Sigmoid colon (tissue), 4 donors: ENCODE data around the gene TMED4.

Source experiments
- EP300 ChIP-seq, 4 donors: sonication (generic); formaldehyde crosslinking; IDR thresholded peaks; one replicate each; pipeline ENCODE4 v1.6.1; 2017; ENCODE audit warnings: antibody characterized with exemption in 4 of 4
- POLR2A ChIP-seq, 2 donors: fragments of 450-650 bp; IDR thresholded peaks; one replicate each; pipeline ENCODE4 v1.6.1; 2016; ENCODE audit warnings: antibody characterized with exemption in 2 of 2, mild to moderate bottlenecking in 2 of 2, moderate library complexity in 2 of 2
- POLR2AphosphoS5 ChIP-seq, 4 donors: sonication (generic); formaldehyde crosslinking; IDR thresholded peaks; one replicate each; pipeline ENCODE4 v1.6.1; 2017; ENCODE audit warnings: antibody characterized with exemption in 4 of 4
- TF ChIP-seq, protein P1 (sequence below), 4 experiments: fragments of 450-650 bp in 3 of 4; fragments of 200-600 bp in 1 of 4; IDR thresholded peaks; one replicate each; pipeline ENCODE4 v1.5.1; 2016 to 2019; ENCODE audit warnings: antibody characterized with exemption in 4 of 4, mild to moderate bottlenecking in 3 of 4, moderate library complexity in 2 of 4

DNA sequence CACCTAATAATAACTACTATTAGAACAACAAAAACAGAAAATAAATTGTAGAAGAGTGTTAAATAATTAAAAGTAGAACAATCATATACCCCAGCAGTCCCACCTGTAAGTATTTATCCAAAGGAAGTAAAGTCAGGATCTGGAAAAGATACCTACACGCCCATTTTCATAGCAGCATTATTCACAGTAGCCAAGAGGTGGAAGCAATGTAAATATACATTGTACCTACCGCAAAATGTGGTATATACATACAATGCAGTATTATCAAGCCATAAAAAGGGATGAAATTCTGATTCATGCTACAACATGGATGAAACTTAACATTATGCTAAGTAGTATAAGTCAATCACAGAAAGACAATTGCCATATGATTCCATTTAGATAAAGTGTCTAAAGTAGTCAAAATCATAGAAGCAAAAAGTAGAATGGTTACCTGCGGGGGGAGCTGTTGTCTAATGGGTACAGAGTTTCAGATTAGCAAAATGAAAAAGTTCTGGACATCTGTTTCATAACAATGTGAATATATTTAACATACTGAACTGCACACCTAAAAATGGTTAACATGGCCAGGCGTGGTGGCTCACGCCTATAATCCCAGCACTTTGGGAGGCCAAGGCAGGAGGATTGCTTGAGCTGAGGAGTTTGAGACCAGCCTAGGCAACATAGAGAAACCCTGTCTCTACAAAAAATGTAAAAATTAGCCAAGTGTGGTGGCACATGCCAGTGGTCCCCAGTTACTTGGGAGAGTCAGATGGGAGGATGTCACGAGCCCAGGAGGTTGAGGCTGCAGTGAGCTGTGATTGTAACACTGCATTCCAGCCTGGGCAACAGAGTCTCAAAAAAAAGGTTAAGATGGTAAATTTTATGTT lies 6.0 kb upstream of the TMED4 start:
- TF ChIP-seq, protein P1, sequence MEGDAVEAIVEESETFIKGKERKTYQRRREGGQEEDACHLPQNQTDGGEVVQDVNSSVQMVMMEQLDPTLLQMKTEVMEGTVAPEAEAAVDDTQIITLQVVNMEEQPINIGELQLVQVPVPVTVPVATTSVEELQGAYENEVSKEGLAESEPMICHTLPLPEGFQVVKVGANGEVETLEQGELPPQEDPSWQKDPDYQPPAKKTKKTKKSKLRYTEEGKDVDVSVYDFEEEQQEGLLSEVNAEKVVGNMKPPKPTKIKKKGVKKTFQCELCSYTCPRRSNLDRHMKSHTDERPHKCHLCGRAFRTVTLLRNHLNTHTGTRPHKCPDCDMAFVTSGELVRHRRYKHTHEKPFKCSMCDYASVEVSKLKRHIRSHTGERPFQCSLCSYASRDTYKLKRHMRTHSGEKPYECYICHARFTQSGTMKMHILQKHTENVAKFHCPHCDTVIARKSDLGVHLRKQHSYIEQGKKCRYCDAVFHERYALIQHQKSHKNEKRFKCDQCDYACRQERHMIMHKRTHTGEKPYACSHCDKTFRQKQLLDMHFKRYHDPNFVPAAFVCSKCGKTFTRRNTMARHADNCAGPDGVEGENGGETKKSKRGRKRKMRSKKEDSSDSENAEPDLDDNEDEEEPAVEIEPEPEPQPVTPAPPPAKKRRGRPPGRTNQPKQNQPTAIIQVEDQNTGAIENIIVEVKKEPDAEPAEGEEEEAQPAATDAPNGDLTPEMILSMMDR (IDR thresholded peaks at IDR 0.05), result peak in 3 of 4 experiments; percentile 21 to 57 (median 54)
- no peak for TF ChIP-seq EP300 (IDR thresholded peaks at IDR 0.05)
- no peak for TF ChIP-seq POLR2A (IDR thresholded peaks at IDR 0.05)
- TF ChIP-seq POLR2AphosphoS5 (IDR thresholded peaks at IDR 0.05), result peak in 2 of 4 donors; percentile 11 to 26
